ENCODE data around the gene TOE1. TPM values are rescaled to one million over a fixed set of nuclear protein-coding genes. Genes with fewer than 3 reads are reported as not detected.

The TOE1 gene
- total RNA-seq, 1 experiment from 2014 or later: 31.2 TPM

DNA sequence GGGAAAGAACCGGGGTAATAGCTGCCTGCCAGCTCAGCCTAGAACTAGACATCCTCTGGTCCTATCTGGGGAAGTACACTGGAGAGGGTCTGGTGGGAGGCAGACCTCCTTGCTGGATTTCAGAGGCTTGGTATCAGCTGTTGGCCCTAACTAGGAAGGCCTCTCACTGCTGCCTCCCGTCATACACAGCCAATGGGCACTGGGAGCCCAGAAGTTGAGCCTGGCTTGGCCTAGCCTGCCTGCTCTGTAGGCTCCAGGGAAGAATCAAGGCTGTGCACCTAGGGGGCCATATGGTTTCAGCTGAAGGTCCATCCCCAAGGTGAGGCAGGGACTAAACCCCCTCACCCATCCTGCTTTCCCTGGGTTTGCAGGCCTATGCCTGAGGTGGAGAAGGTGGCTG lies 4.5 kb downstream of the TOE1 start:
- Histone ChIP-seq H2BK120ac (ENCODE audit: low read depth, low read length, poor library complexity, severe bottlenecking) (no peak overlapping the region), H3T11ph (ENCODE audit: low read length) (no peak overlapping the region), H2BK20ac (ENCODE audit: low read depth, low read length, poor library complexity, severe bottlenecking) (no peak overlapping the region), H3K23ac (ENCODE audit: insufficient read length, low read depth, low read length) (no peak overlapping the region), H3K14ac (ENCODE audit: insufficient read depth, low read length) (no peak overlapping the region), H4K5ac (ENCODE audit: insufficient read length, low read depth, low read length) (no peak overlapping the region), H2AK5ac (ENCODE audit: insufficient read length, low read length) (no peak overlapping the region), H2AFZ (ENCODE audit: low read length) (no peak overlapping the region), H3K4ac (ENCODE audit: low read depth, low read length) (no peak overlapping the region), H3K27ac (ENCODE audit: insufficient read length, low read depth, low read length) (no peak overlapping the region), H3K23me2 (ENCODE audit: insufficient read length, low read depth, low read length, poor library complexity, severe bottlenecking) (no peaks in the 10 kb centered on the region), H3K4me2 (ENCODE audit: insufficient read depth, insufficient read length, low read length) (no peak overlapping the region), H3K9ac (ENCODE audit: extremely low read depth, insufficient read length, low read length) (no peak overlapping the region), H4K8ac (replicated peaks; ENCODE audit: insufficient read length, low read depth, low read length) (no peak overlapping the region), H2BK5ac (ENCODE audit: insufficient read length, low read length) (no peak overlapping the region), H3K18ac (ENCODE audit: insufficient read length, low read depth, low read length) (no peak overlapping the region), H4K20me1 (ENCODE audit: control insufficient read depth, insufficient read depth, insufficient read length) (no peaks in the 10 kb centered on the region), H3K56ac (ENCODE audit: insufficient read length, low read depth, low read length) (no peak overlapping the region), H4K91ac (ENCODE audit: insufficient read length, low read depth, low read length) (no peak overlapping the region), H3K27me3 (ENCODE audit: insufficient read depth, low read length) (no peaks in the 10 kb centered on the region), H3K79me2 (ENCODE audit: insufficient read depth, low read length) (peaks cover 8% of the 10 kb centered on the region; the same call in 1 of the 2 replicates), H3K79me1 (ENCODE audit: insufficient read depth, low read depth, low read length, poor library complexity, severe bottlenecking) (no peaks in the 10 kb centered on the region), H3K9me3 (ENCODE audit: control insufficient read depth, low read depth, low read length) (no peaks in the 10 kb centered on the region), H2BK12ac (ENCODE audit: insufficient read length, low read depth, low read length) (no peak overlapping the region), H3K4me1 (ENCODE audit: insufficient read depth, low read length) (peaks cover 5% of the 10 kb centered on the region; the same call in 1 of the 2 replicates), H2BK15ac (ENCODE audit: low read depth, low read length) (no peak overlapping the region)
- DNase-seq: no peak
- H3K36me3 Mint-ChIP-seq (ENCODE audit: insufficient read depth in 1 of 3, low read depth in 3 of 3): peaks cover 21 to 55% (median 31%) of the 10 kb centered on the region in 3 experiments
- 0 out of 5 replicates have a peak, but pooled peaks cover 0 to 3% of the 10 kb centered on the region in 2 experiments for H3K9me3 Mint-ChIP-seq
- no peaks in the 10 kb centered on the region for H3K27me3 Mint-ChIP-seq (ENCODE audit: low read depth)
- no peak overlapping the region for H3K27ac Mint-ChIP-seq
- TF ChIP-seq, protein P1, sequence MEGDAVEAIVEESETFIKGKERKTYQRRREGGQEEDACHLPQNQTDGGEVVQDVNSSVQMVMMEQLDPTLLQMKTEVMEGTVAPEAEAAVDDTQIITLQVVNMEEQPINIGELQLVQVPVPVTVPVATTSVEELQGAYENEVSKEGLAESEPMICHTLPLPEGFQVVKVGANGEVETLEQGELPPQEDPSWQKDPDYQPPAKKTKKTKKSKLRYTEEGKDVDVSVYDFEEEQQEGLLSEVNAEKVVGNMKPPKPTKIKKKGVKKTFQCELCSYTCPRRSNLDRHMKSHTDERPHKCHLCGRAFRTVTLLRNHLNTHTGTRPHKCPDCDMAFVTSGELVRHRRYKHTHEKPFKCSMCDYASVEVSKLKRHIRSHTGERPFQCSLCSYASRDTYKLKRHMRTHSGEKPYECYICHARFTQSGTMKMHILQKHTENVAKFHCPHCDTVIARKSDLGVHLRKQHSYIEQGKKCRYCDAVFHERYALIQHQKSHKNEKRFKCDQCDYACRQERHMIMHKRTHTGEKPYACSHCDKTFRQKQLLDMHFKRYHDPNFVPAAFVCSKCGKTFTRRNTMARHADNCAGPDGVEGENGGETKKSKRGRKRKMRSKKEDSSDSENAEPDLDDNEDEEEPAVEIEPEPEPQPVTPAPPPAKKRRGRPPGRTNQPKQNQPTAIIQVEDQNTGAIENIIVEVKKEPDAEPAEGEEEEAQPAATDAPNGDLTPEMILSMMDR (conservative IDR thresholded peaks at IDR 0.05): no peak
- no CpG with 5 or more reads among the region's 2 CpGs for WGBS (ENCODE audit: extremely low coverage, insufficient read length, low lambda C conversion rate)
- H3K4me1 Mint-ChIP-seq: peaks cover 9 to 10% of the 10 kb centered on the region in 2 experiments
- no peak overlapping the region for H3K4me3 Mint-ChIP-seq
